BE2C (cell line): ENCODE results near the gene TEK.

Source experiments
- DNase-seq: peaks from one replicate; pipeline ENCODE4 v3.0.0-alpha.2; 2020
- H3K27me3 ChIP-seq: fragments of 250-450 bp; sonication (Bioruptor Pico); 2 replicates; pipeline ENCODE4 v1.5.1; 2020; ENCODE audit warnings: mild to moderate bottlenecking
- H3K36me3 ChIP-seq: fragments of 250-450 bp; sonication (Bioruptor Pico); 2 replicates; pipeline ENCODE4 v1.5.1; 2020; ENCODE audit warnings: mild to moderate bottlenecking
- H3K4me1 ChIP-seq: fragments of 250-450 bp; sonication (Bioruptor Pico); 2 replicates; pipeline ENCODE4 v1.5.1; 2020
- H3K4me3 ChIP-seq: 2 replicates; pipeline ENCODE4 v1.5.1; 2011; ENCODE audit warnings: low read depth, low read length
- H3K9me3 ChIP-seq: fragments of 250-450 bp; sonication (Bioruptor Pico); 2 replicates; pipeline ENCODE4 v1.5.1; 2020
- CTCF ChIP-seq: IDR thresholded peaks from 2 replicates; pipeline ENCODE4 v1.5.1; 2012; ENCODE audit warnings: mild to moderate bottlenecking, low read depth, low read length

TEK gene

GRCh38 chr9:27118916-27119315, 9.9 kb downstream of the TEK start:
- Histone ChIP-seq H3K9me3 (no peaks in the 10 kb centered on the region; the same call in 1 of the 2 replicates), H3K4me1 (no peaks in the 10 kb centered on the region), H3K36me3 (no peaks in the 10 kb centered on the region), H3K27me3 (no peaks in the 10 kb centered on the region; the same call in 1 of the 2 replicates), H3K4me3 (no peak overlapping the region)
- TF ChIP-seq CTCF: no peak
- no peak for DNase-seq

GRCh38 chr9:27124151-27124550, 15.1 kb downstream of the TEK start:
- H3K9me3 ChIP-seq: no peaks in the 10 kb centered on the region; the same call in 1 of the 2 replicates
- no peak overlapping the region for H3K4me3 ChIP-seq
- no peaks in the 10 kb centered on the region for H3K4me1 ChIP-seq
- H3K36me3 ChIP-seq: no peaks in the 10 kb centered on the region
- no peak for DNase-seq
- no peak for TF ChIP-seq CTCF
- H3K27me3 ChIP-seq: no peaks in the 10 kb centered on the region

DNA sequence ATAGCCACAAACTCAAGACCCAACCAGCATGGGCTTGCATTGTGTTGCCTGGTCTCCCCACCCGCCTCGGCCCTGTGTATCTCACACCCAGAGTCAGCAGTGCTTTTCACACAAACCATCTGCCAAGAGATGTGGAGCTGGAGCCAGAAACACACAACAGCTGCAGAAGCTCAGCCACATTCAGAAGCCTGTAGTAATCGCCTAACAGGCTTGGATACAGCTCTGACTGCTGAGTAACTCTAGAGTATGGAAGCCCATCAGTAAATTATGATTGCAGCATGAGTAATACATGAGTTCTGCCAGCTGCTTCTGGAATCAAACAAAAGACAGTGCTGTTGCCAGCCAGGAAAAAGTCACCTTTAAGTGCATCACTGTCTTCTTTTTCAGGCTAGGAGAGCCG, 16.0 kb downstream of the TEK start:
- Histone ChIP-seq H3K27me3 (no peaks in the 10 kb centered on the region), H3K4me1 (no peaks in the 10 kb centered on the region), H3K36me3 (no peaks in the 10 kb centered on the region), H3K4me3 (no peak overlapping the region), H3K9me3 (no peaks in the 10 kb centered on the region; the same call in 1 of the 2 replicates)
- TF ChIP-seq CTCF: no peak
- no peak for DNase-seq

DNA sequence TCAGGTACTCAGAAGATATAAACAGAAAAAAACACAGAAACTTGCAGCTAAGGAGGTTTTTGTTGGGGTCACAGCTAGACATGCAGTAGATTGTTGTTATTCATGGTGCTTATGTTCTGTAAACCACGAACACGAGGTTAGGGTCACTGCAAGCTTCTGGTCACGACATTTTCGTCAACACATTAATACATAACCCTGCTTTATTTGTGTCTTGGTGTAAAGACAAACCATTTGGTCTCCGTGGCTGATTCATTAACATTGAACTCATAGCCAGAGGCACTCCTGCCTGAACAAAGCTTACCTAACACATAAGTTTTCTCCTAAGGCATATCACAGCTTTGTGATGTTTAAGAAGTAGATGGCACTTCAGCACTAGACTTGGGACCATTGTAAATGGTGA, 16.9 kb downstream of the TEK start:
- no peaks in the 10 kb centered on the region for H3K4me1 ChIP-seq
- H3K9me3 ChIP-seq: no peaks in the 10 kb centered on the region; the same call in 1 of the 2 replicates
- no peak for DNase-seq
- no peaks in the 10 kb centered on the region for H3K36me3 ChIP-seq
- H3K4me3 ChIP-seq: no peak overlapping the region
- TF ChIP-seq CTCF: no peak
- peaks cover under 1% of the 10 kb centered on the region; the same call in 1 of the 2 replicates for H3K27me3 ChIP-seq

DNA sequence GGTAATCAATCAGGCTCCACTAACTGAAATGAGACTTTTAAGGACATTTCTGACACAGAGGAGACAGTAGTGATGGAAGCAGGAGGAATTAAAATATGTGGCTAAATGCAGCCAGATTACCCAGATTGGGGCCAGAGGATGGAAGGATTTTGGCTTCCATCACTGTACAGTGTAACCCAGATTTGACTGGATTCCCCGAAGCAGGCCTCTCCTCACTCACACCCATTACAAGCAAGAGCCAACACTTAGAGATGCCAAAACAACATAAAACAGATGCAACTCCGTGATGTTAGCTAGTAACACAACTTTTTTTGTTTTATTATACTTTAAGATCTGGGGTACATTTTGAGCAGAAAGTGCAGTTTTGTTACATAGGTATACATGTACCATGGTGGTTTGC, 17.6 kb downstream of the TEK start:
- Histone ChIP-seq H3K4me3 (no peak overlapping the region), H3K9me3 (no peaks in the 10 kb centered on the region; the same call in 1 of the 2 replicates), H3K36me3 (no peaks in the 10 kb centered on the region), H3K27me3 (peaks cover 2% of the 10 kb centered on the region; the same call in 1 of the 2 replicates), H3K4me1 (no peaks in the 10 kb centered on the region)
- TF ChIP-seq CTCF: no peak
- no peak for DNase-seq

DNA sequence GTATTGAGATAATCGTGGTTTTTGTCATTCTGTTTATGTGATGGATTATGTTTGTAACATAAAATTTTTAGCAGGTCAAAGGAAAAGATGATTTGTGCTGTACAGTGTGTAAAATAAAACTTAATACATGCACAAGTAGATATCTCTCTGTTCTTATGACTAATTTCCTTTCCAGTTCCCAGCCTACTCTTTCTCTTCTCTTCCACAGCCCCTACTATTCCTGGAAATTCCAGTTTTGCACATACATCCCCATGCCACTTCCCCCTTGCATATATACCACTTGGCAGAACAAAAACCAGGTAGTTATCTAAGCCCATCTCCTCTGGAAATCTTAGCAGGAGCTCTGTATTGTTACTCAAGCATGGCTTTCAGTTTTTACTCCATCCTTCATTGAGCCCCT, 20.2 kb downstream of the TEK start:
- Histone ChIP-seq H3K4me3 (no peak overlapping the region), H3K9me3 (no peaks in the 10 kb centered on the region), H3K36me3 (no peaks in the 10 kb centered on the region), H3K4me1 (no peaks in the 10 kb centered on the region), H3K27me3 (peaks cover 6% of the 10 kb centered on the region)
- no peak for DNase-seq
- TF ChIP-seq CTCF: no peak
